GM19351 (cell line): ENCODE measurements around the gene FAM184B.

Experiments used
- ATAC-seq: cut with Tn5 transposase; IDR thresholded peaks from one replicate; pipeline ENCODE4 v1.9.1; 2021; ENCODE audit warnings: mild to moderate bottlenecking, moderate library complexity; ENCODE audit not compliant: unreplicated experiment

The FAM184B gene

GRCh38 chr4:17646693-17647092 lies 134.7 kb downstream of the FAM184B start:
- no peak for ATAC-seq

- ATAC-seq: no peak
Observed at GRCh38 chr4:17642398-17642783, 139.0 kb downstream of the FAM184B start.

- no peak for ATAC-seq
Observed at GRCh38 chr4:17639136-17639535, 142.3 kb downstream of the FAM184B start.

- peak; percentile 92 for ATAC-seq
Observed at GRCh38 chr4:17636696-17637622, 144.5 kb downstream of the FAM184B start.

GRCh38 chr4:17636341-17636695 lies 145.1 kb downstream of the FAM184B start:
- ATAC-seq: peak; percentile 6

GRCh38 chr4:17635056-17635455 lies 146.4 kb downstream of the FAM184B start:
- ATAC-seq: no peak

GRCh38 chr4:17633600-17633999 lies 147.8 kb downstream of the FAM184B start:
- ATAC-seq: no peak

- ATAC-seq: no peak
Observed at GRCh38 chr4:17630228-17630627, 151.2 kb downstream of the FAM184B start.

GRCh38 chr4:17624821-17625220 lies 156.6 kb downstream of the FAM184B start:
- no peak for ATAC-seq

GRCh38 chr4:17623451-17624001 lies 157.9 kb downstream of the FAM184B start:
- no peak for ATAC-seq

- ATAC-seq: no peak
Observed at GRCh38 chr4:17619416-17620105, 161.9 kb downstream of the FAM184B start.

- ATAC-seq: no peak
Observed at GRCh38 chr4:17618926-17619325, 162.5 kb downstream of the FAM184B start.

- no peak for ATAC-seq
Observed at GRCh38 chr4:17616283-17616682, 165.1 kb downstream of the FAM184B start.

GRCh38 chr4:17614416-17615299 lies 166.8 kb downstream of the FAM184B start, which contains the start of gene MED28:
TSS of gene MED28 (plus strand) at chr4:17614641. CDS start at chr4:17614655, 14 bp downstream.
- peak; percentile 94 for ATAC-seq

- peak; percentile 50 for ATAC-seq
Observed at GRCh38 chr4:17613761-17614415, 167.5 kb downstream of the FAM184B start.

GRCh38 chr4:17605236-17605635 lies 176.2 kb downstream of the FAM184B start:
- ATAC-seq: no peak

GRCh38 chr4:17599826-17600225 lies 181.6 kb downstream of the FAM184B start:
- no peak for ATAC-seq

- ATAC-seq: no peak
Observed at GRCh38 chr4:17597517-17597916, 183.9 kb downstream of the FAM184B start.

- ATAC-seq: peak; percentile 89
Observed at GRCh38 chr4:17595471-17596005, 185.9 kb downstream of the FAM184B start.

GRCh38 chr4:17589355-17589754 lies 192.1 kb downstream of the FAM184B start:
- ATAC-seq: no peak
